Loucy (cell line): ENCODE measurements around the gene WTAP.

Experiments used
- H2AFZ ChIP-seq: fragments of 200-600 bp; sonication (generic); 2 replicates; pipeline ENCODE4 v1.6.0; 2016; ENCODE audit warnings: antibody characterized with exemption, mild to moderate bottlenecking, low read length, moderate library complexity
- H3F3A ChIP-seq: fragments of 200-600 bp; 2 replicates; pipeline ENCODE4 v1.6.0; 2016; ENCODE audit warnings: antibody characterized with exemption, low read depth, mild to moderate bottlenecking
- H3K27me3 ChIP-seq: fragments of 200-600 bp; sonication (generic); 2 replicates; pipeline ENCODE4 v1.6.1; 2014; ENCODE audit warnings: low read length, mild to moderate bottlenecking; ENCODE audit not compliant: insufficient read depth, poor library complexity, severe bottlenecking
- H3K36me3 ChIP-seq: fragments of 200-600 bp; sonication (generic); 2 replicates; pipeline ENCODE4 v1.6.1; 2016; ENCODE audit warnings: low read length; ENCODE audit not compliant: insufficient read depth
- H3K4me1 ChIP-seq: fragments of 200-600 bp; sonication (generic); 2 replicates; pipeline ENCODE4 v1.5.1; 2014; ENCODE audit warnings: low read length, mild to moderate bottlenecking; ENCODE audit not compliant: insufficient read depth, poor library complexity, severe bottlenecking
- H3K4me2 ChIP-seq: fragments of 200-600 bp; sonication (generic); 2 replicates; pipeline ENCODE4 v1.6.0; 2014; ENCODE audit warnings: antibody characterized with exemption, low read length, low read depth, mild to moderate bottlenecking; ENCODE audit not compliant: poor library complexity, severe bottlenecking
- H3K4me3 ChIP-seq: fragments of 200-600 bp; sonication (generic); 2 replicates; pipeline ENCODE4 v1.5.1; 2014; ENCODE audit warnings: low read length, mild to moderate bottlenecking, mixed read lengths; ENCODE audit not compliant: poor library complexity, severe bottlenecking
- H3K79me2 ChIP-seq: fragments of 200-600 bp; sonication (generic); 2 replicates; pipeline ENCODE4 v1.6.1; 2014; ENCODE audit warnings: low read length; ENCODE audit not compliant: insufficient read depth
- H3K9ac ChIP-seq: fragments of 200-600 bp; sonication (generic); 2 replicates; pipeline ENCODE4 v1.6.0; 2014; ENCODE audit warnings: mild to moderate bottlenecking, low read depth, low read length, moderate library complexity; ENCODE audit not compliant: poor library complexity, severe bottlenecking
- H3K9me2 ChIP-seq: fragments of 200-600 bp; sonication (generic); replicated peaks from 2 replicates; pipeline ENCODE4 v1.6.1; 2016; ENCODE audit warnings: low read depth, low read length, mixed read lengths
- H3K9me3 ChIP-seq: fragments of 200-600 bp; sonication (generic); 2 replicates; pipeline ENCODE4 v1.6.1; 2014; ENCODE audit warnings: mild to moderate bottlenecking, antibody characterized with exemption, low read length, low read depth; ENCODE audit not compliant: insufficient read depth
- H4K20me1 ChIP-seq: fragments of 200-600 bp; sonication (generic); 2 replicates; pipeline ENCODE4 v1.6.0; 2014; ENCODE audit warnings: antibody characterized with exemption, low read length, mild to moderate bottlenecking; ENCODE audit not compliant: insufficient read depth, poor library complexity, severe bottlenecking
- EZH2phosphoT487 ChIP-seq: fragments of 200-600 bp; IDR thresholded peaks from 2 replicates; pipeline ENCODE4 v1.6.1; 2018; ENCODE audit warnings: antibody characterized with exemption, mild to moderate bottlenecking, moderate library complexity, borderline replicate concordance
- TF ChIP-seq, protein P1 (sequence below): fragments of 200-600 bp; sonication (generic); conservative IDR thresholded peaks from 2 replicates; pipeline ENCODE4 v1.5.1; 2014; ENCODE audit warnings: mild to moderate bottlenecking, antibody characterized with exemption, low read length

WTAP gene

DNA sequence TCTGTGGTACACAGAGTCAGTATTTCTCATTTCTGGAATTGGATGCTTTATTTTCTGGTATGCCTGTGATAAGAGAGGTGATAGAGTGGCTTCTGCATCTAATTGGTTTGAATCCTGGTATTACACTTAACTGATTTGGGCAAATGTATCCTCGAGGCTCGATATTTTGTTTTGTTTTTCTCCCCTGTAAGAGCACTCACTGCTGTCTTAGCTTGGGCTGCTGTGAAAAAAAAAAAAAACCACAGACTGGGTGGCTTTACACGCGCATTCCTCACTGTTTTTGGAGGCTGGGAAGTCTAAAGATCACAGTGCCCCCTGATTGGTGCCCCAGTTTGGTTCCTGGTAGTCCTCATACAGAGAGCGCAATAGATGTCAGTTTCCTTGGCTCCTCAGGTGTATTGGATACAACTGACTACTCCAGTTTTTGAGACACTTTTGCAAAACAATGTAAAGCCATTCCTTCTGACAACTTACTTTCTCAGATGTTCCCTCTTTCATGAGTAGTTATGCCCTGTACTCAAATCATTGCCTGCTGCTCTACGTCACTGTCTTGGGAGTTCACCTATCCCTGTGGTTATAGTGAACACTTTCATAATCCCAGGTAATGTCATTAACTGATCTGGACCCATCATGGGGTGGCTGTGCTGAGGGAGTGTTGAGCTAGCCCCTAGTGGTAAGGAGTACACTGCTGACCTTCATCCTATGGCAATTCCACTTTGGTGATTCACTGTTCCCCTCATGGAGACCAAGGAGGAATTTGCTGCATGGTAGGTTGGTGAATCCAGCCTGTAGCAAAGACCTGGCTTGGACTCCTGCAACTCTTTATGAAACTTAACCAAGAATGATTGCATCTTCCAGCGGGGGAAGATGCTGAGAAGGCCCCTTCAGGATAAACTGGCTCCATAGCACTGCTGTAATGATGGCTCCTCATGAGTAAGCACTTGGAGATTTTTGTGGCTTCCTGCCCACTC lies 31.0 kb downstream of the WTAP start:
- Histone ChIP-seq H3K9me2 (no peaks in the 10 kb centered on the region), H3K4me3 (no peak overlapping the region), H3F3A (no peaks in the 10 kb centered on the region), H3K9ac (no peak overlapping the region), H3K4me2 (no peak overlapping the region), H2AFZ (no peak overlapping the region), H3K79me2 (peaks cover 25% of the 10 kb centered on the region), H4K20me1 (peaks cover 4% of the 10 kb centered on the region), H3K9me3 (no peaks in the 10 kb centered on the region), H3K27me3 (no peaks in the 10 kb centered on the region), H3K4me1 (peaks cover 14% of the 10 kb centered on the region), H3K36me3 (peaks cover 46% of the 10 kb centered on the region; the same call in 1 of the 2 replicates)
- TF ChIP-seq, protein P1, sequence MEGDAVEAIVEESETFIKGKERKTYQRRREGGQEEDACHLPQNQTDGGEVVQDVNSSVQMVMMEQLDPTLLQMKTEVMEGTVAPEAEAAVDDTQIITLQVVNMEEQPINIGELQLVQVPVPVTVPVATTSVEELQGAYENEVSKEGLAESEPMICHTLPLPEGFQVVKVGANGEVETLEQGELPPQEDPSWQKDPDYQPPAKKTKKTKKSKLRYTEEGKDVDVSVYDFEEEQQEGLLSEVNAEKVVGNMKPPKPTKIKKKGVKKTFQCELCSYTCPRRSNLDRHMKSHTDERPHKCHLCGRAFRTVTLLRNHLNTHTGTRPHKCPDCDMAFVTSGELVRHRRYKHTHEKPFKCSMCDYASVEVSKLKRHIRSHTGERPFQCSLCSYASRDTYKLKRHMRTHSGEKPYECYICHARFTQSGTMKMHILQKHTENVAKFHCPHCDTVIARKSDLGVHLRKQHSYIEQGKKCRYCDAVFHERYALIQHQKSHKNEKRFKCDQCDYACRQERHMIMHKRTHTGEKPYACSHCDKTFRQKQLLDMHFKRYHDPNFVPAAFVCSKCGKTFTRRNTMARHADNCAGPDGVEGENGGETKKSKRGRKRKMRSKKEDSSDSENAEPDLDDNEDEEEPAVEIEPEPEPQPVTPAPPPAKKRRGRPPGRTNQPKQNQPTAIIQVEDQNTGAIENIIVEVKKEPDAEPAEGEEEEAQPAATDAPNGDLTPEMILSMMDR, result peak; percentile 30
- TF ChIP-seq EZH2phosphoT487, result no peak

DNA sequence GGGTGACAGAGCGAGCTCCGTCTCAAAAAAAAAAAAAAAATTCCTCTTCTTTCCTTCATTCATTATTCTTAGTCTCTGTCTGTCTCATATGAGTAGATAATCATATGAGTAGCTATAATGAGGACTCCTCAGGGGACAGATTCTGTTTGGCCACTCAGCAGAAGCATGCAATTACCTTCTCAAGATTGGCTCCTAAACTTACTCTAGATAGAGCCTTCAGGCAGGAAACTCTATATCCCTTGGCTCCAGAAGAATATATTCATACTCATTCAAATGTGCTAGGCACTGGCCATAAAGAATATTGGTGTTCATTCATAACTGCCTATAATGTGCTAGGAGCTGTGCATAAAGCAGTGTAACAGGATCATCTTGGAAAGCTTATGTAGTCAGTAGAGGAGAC lies 32.3 kb downstream of the WTAP start:
- TF ChIP-seq, protein P1, result no peak
- no peak for TF ChIP-seq EZH2phosphoT487
- H3K36me3 ChIP-seq, result peaks cover 37% of the 10 kb centered on the region; the same call in 1 of the 2 replicates
- H4K20me1 ChIP-seq, result no peaks in the 10 kb centered on the region
- no peak overlapping the region for H3K9ac ChIP-seq
- no peak overlapping the region for H3K4me3 ChIP-seq
- no peaks in the 10 kb centered on the region for H3K9me2 ChIP-seq
- H3K27me3 ChIP-seq, result no peaks in the 10 kb centered on the region
- H2AFZ ChIP-seq, result no peak overlapping the region
- no peak overlapping the region for H3K4me2 ChIP-seq
- no peaks in the 10 kb centered on the region for H3K9me3 ChIP-seq
- H3K4me1 ChIP-seq, result peaks cover 16% of the 10 kb centered on the region
- H3K79me2 ChIP-seq, result peaks cover 37% of the 10 kb centered on the region
- H3F3A ChIP-seq, result no peaks in the 10 kb centered on the region

DNA sequence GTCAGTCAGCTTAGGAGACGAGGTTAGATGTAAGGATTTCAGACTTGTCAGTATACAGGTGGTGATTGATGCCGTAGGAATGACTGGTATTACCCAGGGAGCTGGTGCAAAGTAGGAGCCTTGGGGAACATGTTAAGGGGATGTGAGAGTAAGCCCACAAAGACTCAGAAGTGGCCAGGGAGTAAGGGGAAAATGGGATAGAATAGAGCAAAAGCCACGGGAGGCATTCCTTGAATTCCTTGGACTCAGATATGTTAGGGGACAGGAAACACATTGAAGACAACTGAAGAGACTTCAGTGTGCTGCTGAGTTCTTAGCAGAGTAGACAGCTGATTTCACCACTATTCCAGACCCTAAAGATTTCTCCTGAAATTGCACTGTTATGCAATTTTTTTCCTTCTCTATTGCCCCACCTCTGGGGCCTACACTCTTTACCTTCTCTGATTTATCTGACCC lies 33.3 kb downstream of the WTAP start:
- H3K36me3 ChIP-seq, result peaks cover 31% of the 10 kb centered on the region; the same call in 1 of the 2 replicates
- H3K4me3 ChIP-seq, result peak overlapping the region; percentile 94
- no peaks in the 10 kb centered on the region for H3F3A ChIP-seq
- peaks cover 1% of the 10 kb centered on the region for H4K20me1 ChIP-seq
- H3K9me3 ChIP-seq, result no peaks in the 10 kb centered on the region
- no peaks in the 10 kb centered on the region for H3K27me3 ChIP-seq
- TF ChIP-seq, protein P1, result no peak
- no peak for TF ChIP-seq EZH2phosphoT487
- H3K79me2 ChIP-seq, result peaks cover 47% of the 10 kb centered on the region
- H3K4me2 ChIP-seq, result peak overlapping the region; percentile 97
- H3K4me1 ChIP-seq, result peaks cover 17% of the 10 kb centered on the region
- H3K9ac ChIP-seq, result peak overlapping the region; percentile 96
- no peak overlapping the region for H2AFZ ChIP-seq
- H3K9me2 ChIP-seq, result no peaks in the 10 kb centered on the region
